Right cardiac atrium (tissue), 5 donors: Measurements from ENCODE around the gene TMEM154. TPM values are rescaled to one million over a fixed set of nuclear protein-coding genes. Genes with fewer than 3 reads are reported as not detected.

Source experiments
- ATAC-seq, 2 donors: fragments of 200-7000 bp; cut with Tn5 transposase; one replicate each; pipeline versions ENCODE4 v1.8.0 to v1.9.1; 2020; ENCODE audit warnings: moderate library complexity in 2 of 2, mild to moderate bottlenecking in 1 of 2
- DNase-seq, 3 donors: peaks; one replicate each; pipeline ENCODE4 v3.0.0-alpha.2; 2020
- H3K27ac ChIP-seq: one replicate; pipeline ENCODE4 v1.5.1; 2013; ENCODE audit warnings: mild to moderate bottlenecking, low read length, control low read depth, moderate library complexity
- H3K27me3 ChIP-seq: one replicate; pipeline ENCODE4 v1.6.1; 2013; ENCODE audit not compliant: control insufficient read depth, insufficient read depth
- H3K4me1 ChIP-seq: one replicate; pipeline ENCODE4 v1.6.1; 2013; ENCODE audit warnings: low read length; ENCODE audit not compliant: control insufficient read depth, insufficient read depth
- H3K4me3 ChIP-seq: one replicate; pipeline ENCODE4 v1.5.1; 2013; ENCODE audit warnings: low read length, control low read depth
- H3K9me3 ChIP-seq: one replicate; pipeline ENCODE4 v1.6.1; 2013; ENCODE audit warnings: low read length; ENCODE audit not compliant: control insufficient read depth
- WGBS: extraction: QIAGEN DNeasy Blood & Tissue Kit; methylation state at CpG from one replicate; pipeline ENCODE4 v1.1.7; 2013; 5-methylcytosine and 5-hydroxymethylcytosine counted together
- intact Hi-C, 4 donors: fragments of 100-400 bp; cut with DNase I; formaldehyde crosslinking; loops; one replicate each; pipeline versions ENCODE4 v1.11.0 to v1.14.0; 2022 to 2023
- polyA plus RNA-seq: library from polyadenylated mRNA; stranded (reverse); fragments of 200-250 nt; gene quantifications from one replicate; pipeline ENCODE4 v1.2.3, GENCODE V29; 2013
- total RNA-seq, 4 donors: library from RNA; stranded (reverse); fragmentation: NEBNext Ultra II Directional; extraction: Animal tissue kit (Norgen Biotek cat#: 25700); gene quantifications; one replicate each; pipeline ENCODE4 v1.2.1, GENCODE V29; 2021
- donor health status: healthy with polysubstance abuse.
- donor health status: DM: no; HTN: yes; CAD: no.
- donor health status: DM: no; HTN: no; CAD: no.
- donor health status: DM: no; HTN: yes; CAD: no; lungs with severe emphysema.
- donor health status: DM: yes; HTN: yes; CAD: no.

TMEM154 gene
- total and polyA plus RNA-seq, 5 donors = 0.16 to 2.4 (median 1.2) TPM

DNA sequence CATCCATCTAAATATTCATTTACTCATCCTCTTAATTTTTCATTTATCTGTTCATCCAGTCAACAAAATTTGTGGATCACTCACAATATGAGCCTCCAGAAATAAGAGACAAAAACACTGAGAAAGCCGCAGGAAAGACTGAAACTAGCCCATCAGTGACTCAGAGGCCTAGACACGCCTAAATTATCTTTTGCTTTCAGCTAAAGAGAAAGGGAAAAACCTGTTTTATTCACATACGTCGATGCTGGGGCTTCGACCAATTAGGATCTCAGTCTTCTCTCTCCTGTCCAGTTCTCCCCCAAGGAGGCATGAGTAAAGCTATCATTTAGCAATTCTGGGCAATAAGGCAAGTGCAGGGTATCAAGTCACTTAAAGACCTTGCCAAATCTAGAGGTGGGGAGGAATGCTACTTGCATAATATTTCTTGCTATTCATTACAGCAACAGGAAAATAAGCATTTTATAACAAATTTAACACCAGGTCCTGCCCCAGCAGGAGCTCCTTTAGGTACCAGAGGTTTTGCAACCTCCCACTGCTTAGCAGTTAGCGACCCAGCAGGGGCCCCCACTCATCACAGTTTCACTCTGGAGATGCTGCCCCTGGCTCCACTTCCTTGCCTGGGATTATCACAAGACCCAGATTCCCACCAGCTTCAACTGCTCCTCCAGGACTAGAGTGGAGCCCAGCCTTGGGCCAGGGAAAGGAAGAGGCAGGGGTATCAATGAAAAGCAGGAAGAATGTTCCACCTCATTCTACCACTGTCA lies 30.1 kb upstream of the TMEM154 start:
- intact Hi-C loops = no loop called here
- WGBS = 77% methylated on average over 6 of the region's 6 CpGs

DNA sequence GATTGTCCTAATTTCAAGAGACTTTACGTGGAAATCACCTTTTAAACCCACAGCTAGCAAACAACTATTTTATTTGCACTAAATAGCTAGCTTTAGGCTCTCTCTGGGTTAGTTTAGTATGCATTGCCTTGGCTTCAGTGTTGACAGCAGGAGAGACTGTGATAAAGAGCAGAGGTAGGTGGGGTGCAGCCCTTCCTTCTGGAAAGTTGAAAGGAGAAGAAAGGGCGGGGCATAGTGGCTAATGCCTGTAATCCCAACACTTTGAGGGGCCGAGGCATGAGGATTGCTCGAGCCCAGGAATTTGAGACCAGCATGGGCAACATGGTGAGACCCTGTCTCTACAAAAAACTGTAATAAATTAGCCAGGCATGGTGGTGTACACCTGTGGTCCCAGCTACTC lies 29.0 kb upstream of the TMEM154 start:
- no peak overlapping the region for H3K4me3 ChIP-seq
- H3K27ac ChIP-seq = no peak overlapping the region
- intact Hi-C loops = no loop called here
- H3K27me3 ChIP-seq = no peaks in the 10 kb centered on the region
- no peaks in the 10 kb centered on the region for H3K9me3 ChIP-seq
- ATAC-seq (no peak), DNase-seq (no peak)
- no peaks in the 10 kb centered on the region for H3K4me1 ChIP-seq
- WGBS = 70% methylated on average over 4 of the region's 4 CpGs

More for the DNA sequence above, 30.1 kb upstream of the TMEM154 start:
- Histone ChIP-seq H3K27ac (no peak overlapping the region), H3K4me3 (no peak overlapping the region), H3K27me3 (no peaks in the 10 kb centered on the region), H3K9me3 (no peaks in the 10 kb centered on the region), H3K4me1 (no peaks in the 10 kb centered on the region)
- ATAC-seq (no peak), DNase-seq (no peak)

DNA sequence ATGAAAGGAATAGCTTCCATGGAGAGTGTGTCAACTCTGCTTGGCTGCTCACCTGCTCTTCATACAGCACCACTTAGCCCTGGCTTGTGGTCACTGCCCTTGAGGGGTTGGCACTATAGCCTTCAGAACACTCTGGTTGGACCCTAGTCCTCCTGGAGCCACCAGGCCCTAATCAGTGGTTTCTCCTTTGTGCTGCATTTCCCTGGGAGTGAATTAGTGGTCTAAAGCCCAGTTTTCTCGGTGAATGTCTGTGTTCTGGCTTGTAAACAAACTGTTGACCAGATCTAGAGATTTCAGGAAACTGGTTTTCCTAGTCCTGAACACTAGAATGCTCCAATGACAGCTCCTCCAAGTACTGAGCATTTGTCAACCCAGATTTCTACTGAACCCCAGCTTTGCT lies 28.6 kb upstream of the TMEM154 start:
- no peak for ATAC-seq
- Histone ChIP-seq H3K4me1 (no peaks in the 10 kb centered on the region), H3K4me3 (no peak overlapping the region), H3K27me3 (no peaks in the 10 kb centered on the region), H3K27ac (no peak overlapping the region), H3K9me3 (no peaks in the 10 kb centered on the region)
- no peak for DNase-seq
- intact Hi-C loops = no loop called here
- 47% methylated on average over 1 of the region's 1 CpG for WGBS

DNA sequence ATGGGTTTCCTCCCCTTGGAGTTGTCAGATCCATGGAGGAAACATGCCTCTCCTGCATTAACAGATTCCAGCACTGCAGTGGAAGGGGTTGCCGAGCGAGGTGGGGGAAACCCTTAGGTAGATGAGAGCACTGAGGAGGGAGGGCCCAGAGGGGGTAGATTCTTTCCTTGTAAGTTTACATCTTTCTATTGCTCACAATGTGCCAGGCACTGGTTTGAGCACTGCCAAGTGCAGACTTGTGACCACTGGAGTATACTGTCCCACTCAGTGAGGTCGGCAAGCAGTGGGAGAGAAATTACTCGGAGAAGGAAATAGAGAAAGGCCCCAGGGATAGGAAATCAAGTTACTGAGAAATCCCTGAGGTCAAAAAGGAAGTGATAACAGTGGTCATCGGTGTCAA lies 27.8 kb upstream of the TMEM154 start:
- Histone ChIP-seq H3K4me3 (no peak overlapping the region), H3K27ac (no peak overlapping the region), H3K27me3 (no peaks in the 10 kb centered on the region), H3K9me3 (no peaks in the 10 kb centered on the region), H3K4me1 (no peaks in the 10 kb centered on the region)
- WGBS = 49% methylated on average over 5 of the region's 5 CpGs
- intact Hi-C loops = no loop called here
- ATAC-seq (no peak), DNase-seq (no peak)

DNA sequence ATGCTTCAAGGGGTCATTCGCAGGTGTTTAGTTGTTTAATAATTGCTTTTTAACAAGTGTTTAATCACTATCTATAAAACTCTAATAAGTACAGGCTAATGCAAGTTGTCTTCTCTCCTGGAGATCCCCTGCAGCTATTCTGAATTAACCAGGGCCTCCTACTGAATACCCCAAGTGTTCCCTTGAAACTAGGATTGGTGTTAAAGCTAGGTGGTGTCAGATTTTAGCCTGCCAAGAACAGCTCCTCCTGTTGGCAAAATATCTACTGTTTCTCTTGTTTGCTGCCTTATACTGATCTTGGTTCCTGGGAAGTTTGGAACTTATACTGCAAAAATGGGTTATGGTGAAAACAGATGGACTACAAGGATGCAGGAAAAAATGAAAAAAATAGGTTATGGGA lies 26.1 kb upstream of the TMEM154 start:
- H3K9me3 ChIP-seq = no peaks in the 10 kb centered on the region
- no peak overlapping the region for H3K4me3 ChIP-seq
- H3K27me3 ChIP-seq = no peaks in the 10 kb centered on the region
- intact Hi-C loops = no loop called here
- 80% methylated on average over 1 of the region's 1 CpG for WGBS
- ATAC-seq = no peak
- H3K4me1 ChIP-seq = no peaks in the 10 kb centered on the region
- DNase-seq = no peak
- no peak overlapping the region for H3K27ac ChIP-seq

DNA sequence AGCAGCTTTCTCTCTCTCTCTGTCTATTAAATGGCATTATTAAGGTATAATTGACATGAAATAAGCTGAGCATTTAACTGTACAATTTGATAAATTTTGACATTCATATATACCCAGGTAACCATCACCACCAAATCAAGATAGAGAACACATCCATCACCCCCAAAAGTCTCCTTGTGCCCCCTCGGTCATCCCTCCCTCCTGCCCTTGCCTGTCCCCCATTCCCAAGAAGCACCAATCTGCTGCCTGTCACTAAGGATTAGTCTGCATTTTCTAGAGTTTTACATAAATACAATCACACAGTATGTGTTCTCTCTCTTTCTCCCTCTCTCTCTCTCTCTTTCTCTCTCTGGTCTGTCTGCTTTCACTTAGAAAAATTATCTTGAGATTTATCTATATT lies 25.0 kb upstream of the TMEM154 start:
- intact Hi-C loops = no loop called here
- no peaks in the 10 kb centered on the region for H3K9me3 ChIP-seq
- no peaks in the 10 kb centered on the region for H3K27me3 ChIP-seq
- ATAC-seq = no peak
- H3K27ac ChIP-seq = no peak overlapping the region
- DNase-seq = no peak
- 86% methylated on average over 1 of the region's 1 CpG for WGBS
- H3K4me3 ChIP-seq = no peak overlapping the region
- H3K4me1 ChIP-seq = no peaks in the 10 kb centered on the region

DNA sequence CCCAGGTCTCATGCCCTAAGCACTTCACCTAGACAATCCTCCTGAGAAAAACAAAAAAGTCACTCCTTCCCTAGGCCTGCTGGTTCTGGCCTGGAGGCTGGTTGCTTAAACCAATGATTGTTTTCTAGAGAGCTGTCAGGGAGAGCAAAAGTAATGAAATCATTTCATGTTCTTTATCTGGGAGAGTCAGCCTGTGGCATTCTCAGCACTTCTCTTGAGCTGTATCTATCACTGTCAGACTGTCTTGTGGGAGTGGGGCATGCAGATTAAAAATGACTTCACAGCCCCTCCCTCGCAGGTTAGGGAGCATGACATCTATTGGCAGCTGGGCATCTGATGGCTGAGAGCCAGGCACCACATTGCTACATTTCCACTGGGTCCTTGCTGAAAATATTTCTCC lies 20.4 kb upstream of the TMEM154 start:
- Histone ChIP-seq H3K4me3 (no peak overlapping the region), H3K9me3 (no peaks in the 10 kb centered on the region), H3K27ac (no peak overlapping the region), H3K27me3 (no peaks in the 10 kb centered on the region), H3K4me1 (no peaks in the 10 kb centered on the region)
- 56% methylated on average over 1 of the region's 1 CpG for WGBS
- intact Hi-C loops = no loop called here
- ATAC-seq = no peak
- DNase-seq = no peak

- 70% methylated on average over 4 of the region's 4 CpGs for WGBS
- no peak for ATAC-seq
- no peak for DNase-seq
Measured at GRCh38 chr4:152699313-152699712, 19.5 kb upstream of the TMEM154 start.

GRCh38 chr4:152698089-152698499 lies 18.3 kb upstream of the TMEM154 start:
- no peaks in the 10 kb centered on the region for H3K9me3 ChIP-seq
- intact Hi-C loops = no loop called here
- WGBS = 0% methylated on average over 1 of the region's 1 CpG

More at GRCh38 chr4:152699313-152699712, 19.5 kb upstream of the TMEM154 start:
- intact Hi-C loops = no loop called here
- H3K9me3 ChIP-seq = no peaks in the 10 kb centered on the region
- no peaks in the 10 kb centered on the region for H3K27me3 ChIP-seq
- no peak overlapping the region for H3K27ac ChIP-seq
- no peaks in the 10 kb centered on the region for H3K4me1 ChIP-seq
- H3K4me3 ChIP-seq = no peak overlapping the region

GRCh38 chr4:152697284-152698088 lies 17.7 kb upstream of the TMEM154 start:
- Histone ChIP-seq H3K27me3 (no peaks in the 10 kb centered on the region), H3K27ac (no peak overlapping the region), H3K9me3 (no peaks in the 10 kb centered on the region), H3K4me3 (no peak overlapping the region), H3K4me1 (no peaks in the 10 kb centered on the region)
- intact Hi-C loops = no loop called here
- DNase-seq (no peak), ATAC-seq (no peak)
- 71% methylated on average over 3 of the region's 3 CpGs for WGBS

More at GRCh38 chr4:152698089-152698499, 18.3 kb upstream of the TMEM154 start:
- H3K4me3 ChIP-seq = no peak overlapping the region
- H3K4me1 ChIP-seq = no peaks in the 10 kb centered on the region
- no peak for ATAC-seq
- no peak overlapping the region for H3K27ac ChIP-seq
- H3K27me3 ChIP-seq = no peaks in the 10 kb centered on the region
- DNase-seq = no peak

DNA sequence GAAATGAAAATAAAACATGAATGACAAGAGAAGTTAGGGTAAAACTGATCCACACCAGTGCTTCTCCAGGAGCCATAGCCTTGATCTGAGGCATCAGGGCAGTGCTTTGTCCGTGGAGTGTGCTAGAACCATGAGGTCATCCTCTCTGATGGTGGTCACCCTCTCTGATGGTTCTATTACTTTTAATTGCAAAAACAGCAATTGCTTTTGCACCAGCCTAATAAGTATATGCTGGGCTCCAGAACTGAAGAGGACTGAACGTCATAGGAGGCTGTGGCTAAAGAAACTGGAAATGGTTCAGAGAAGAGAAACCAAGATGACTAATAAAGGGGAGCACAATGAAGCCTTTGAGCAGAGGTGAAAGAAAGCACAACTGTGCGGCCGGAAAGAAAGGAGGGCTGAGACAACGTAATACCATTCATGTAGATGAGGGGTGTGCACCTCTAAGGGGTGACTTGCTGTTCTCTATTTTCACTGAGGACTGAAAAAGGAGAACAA lies 17.0 kb upstream of the TMEM154 start:
- Histone ChIP-seq H3K27me3 (no peaks in the 10 kb centered on the region), H3K9me3 (no peaks in the 10 kb centered on the region), H3K4me3 (no peak overlapping the region), H3K4me1 (no peaks in the 10 kb centered on the region), H3K27ac (no peak overlapping the region)
- WGBS = 51% methylated on average over 5 of the region's 5 CpGs
- DNase-seq (no peak), ATAC-seq (peak in 1 of 2 donors; percentile 55)
- intact Hi-C loops = no loop called here
